ENCODE measurements around the gene FOXF1. TPM values are rescaled to one million over a fixed set of nuclear protein-coding genes. Genes with fewer than 3 reads are reported as not detected.

Gene FOXF1
- total RNA-seq, 2 donors from 2014 or later, result not detected

DNA sequence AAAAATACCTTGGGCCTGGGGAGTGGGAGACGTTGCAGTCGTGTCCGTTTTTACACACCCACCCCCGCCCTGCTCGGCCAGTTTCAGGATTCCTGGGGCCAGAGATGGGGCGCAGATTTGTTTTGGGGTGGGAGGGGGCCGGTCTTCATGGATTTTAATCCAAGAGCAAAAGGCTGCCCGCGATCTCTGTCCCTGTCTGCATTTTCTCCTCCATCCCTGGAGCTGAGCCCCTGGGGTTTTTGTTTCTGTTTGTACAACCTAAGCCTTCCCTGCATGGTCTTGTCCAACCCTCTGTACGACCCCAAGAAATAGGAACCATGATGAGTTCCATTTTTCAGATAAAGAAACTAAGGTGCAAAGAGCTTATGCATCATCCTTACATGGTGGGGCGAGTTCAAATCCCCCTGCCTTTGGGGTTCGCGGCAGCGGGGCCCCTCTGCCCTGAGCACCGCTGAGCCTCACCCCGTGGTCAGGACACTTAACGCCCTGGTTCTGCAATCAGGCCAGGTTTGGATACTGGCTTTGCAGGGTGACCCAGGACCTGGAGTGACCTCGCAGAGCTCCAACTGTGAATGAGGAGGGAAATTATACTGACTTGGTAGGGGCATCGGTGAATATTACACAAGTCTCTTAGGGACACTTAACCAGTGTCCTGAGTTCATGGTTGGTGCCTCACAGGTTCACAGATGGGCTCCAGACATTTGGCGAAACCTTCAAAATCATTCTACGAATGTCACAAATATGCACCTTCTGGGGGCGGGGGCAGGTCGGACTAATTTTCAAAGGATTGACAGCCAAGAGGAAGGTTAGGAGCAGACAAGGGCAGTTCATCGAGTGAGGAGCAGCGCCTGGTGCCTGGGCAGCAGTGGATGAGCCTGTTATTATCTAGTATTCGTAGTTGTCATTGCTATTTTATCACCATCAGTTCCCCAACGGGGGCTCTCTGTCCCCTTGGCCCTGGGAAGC lies 4.1 kb upstream of the FOXF1 start:
- Histone ChIP-seq H3K27me3 (ENCODE audit: control insufficient read depth, insufficient read depth, low read length, poor library complexity, severe bottlenecking) (peaks cover 100% of the 10 kb centered on the region), H3K9me3 (ENCODE audit: control insufficient read depth, low read length) (no peaks in the 10 kb centered on the region), H3K36me3 (ENCODE audit: control insufficient read depth, insufficient read depth, low read length) (no peaks in the 10 kb centered on the region), H3K27ac (ENCODE audit: low read depth, low read length) (no peak overlapping the region), H3K4me1 (ENCODE audit: control insufficient read depth, insufficient read depth, low read length) (no peaks in the 10 kb centered on the region), H3K4me3 (ENCODE audit: low read length) (no peak overlapping the region), H3K9ac (ENCODE audit: extremely low read depth, low read length, poor library complexity, severe bottlenecking) (no peak overlapping the region)
- H3K4me3 Mint-ChIP-seq, result no peak overlapping the region
- peaks cover 99% of the 10 kb centered on the region for H3K27me3 Mint-ChIP-seq (ENCODE audit: insufficient read depth)
- no peaks in the 10 kb centered on the region for H3K9me3 Mint-ChIP-seq
- H3K4me1 Mint-ChIP-seq, result peaks cover 6% of the 10 kb centered on the region
- no peaks in the 10 kb centered on the region for H3K36me3 Mint-ChIP-seq (ENCODE audit: low read depth)
- TF ChIP-seq, protein P1, sequence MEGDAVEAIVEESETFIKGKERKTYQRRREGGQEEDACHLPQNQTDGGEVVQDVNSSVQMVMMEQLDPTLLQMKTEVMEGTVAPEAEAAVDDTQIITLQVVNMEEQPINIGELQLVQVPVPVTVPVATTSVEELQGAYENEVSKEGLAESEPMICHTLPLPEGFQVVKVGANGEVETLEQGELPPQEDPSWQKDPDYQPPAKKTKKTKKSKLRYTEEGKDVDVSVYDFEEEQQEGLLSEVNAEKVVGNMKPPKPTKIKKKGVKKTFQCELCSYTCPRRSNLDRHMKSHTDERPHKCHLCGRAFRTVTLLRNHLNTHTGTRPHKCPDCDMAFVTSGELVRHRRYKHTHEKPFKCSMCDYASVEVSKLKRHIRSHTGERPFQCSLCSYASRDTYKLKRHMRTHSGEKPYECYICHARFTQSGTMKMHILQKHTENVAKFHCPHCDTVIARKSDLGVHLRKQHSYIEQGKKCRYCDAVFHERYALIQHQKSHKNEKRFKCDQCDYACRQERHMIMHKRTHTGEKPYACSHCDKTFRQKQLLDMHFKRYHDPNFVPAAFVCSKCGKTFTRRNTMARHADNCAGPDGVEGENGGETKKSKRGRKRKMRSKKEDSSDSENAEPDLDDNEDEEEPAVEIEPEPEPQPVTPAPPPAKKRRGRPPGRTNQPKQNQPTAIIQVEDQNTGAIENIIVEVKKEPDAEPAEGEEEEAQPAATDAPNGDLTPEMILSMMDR (conservative IDR thresholded peaks at IDR 0.05), result no peak
- DNase-seq, result no peak
- H3K27ac Mint-ChIP-seq, result no peak overlapping the region
- WGBS, 2 experiments (ENCODE audit: insufficient coverage in 1 of 2, insufficient read length in 1 of 2), result 6 to 9% methylated on average over 13 to 26 of the region's 27 CpGs

DNA sequence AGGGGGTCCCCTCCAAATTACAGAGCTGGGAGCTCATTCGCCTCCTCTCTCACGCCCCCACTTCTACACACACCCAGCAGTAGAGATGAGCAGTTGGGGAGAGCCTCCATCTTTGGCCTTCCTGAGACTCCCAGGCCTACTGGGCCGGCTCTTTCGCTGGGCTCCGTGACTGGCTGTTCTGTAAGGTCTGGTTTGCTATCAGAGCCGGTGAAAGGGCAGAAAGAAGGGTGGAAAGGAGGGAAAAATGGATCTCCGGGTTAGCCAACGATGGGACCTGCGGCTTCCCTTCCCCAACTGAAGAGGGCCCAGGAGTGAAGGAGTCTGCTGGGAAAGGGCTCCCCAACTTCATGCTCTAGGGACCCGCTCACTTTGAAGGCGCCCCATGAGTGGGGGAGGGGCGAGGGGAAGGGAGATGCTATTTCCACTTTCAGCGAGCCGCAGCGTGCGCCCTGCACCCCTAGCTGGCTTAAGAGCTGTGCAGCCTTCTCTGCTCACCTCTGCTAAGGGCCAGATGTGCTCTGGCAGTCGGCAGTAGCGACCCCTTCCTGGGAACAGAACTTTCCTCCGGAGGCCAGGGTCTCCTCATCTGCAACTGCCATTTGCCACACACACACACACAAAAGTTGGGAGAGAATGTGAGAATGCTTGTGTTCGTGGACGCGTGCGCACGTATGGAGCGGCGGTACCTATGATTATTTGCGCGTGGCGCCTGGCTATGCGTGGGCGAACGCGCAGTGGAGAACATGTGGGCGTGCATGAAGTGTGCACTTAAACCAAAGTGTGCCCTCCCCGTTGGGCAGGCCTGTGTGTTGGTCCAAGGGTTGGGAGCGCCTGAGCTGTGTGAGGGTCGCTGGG lies 2.9 kb upstream of the FOXF1 start:
- no peak overlapping the region for H3K27ac Mint-ChIP-seq
- TF ChIP-seq, protein P1 (conservative IDR thresholded peaks at IDR 0.05), result no peak
- Histone ChIP-seq H3K9ac (ENCODE audit: extremely low read depth, low read length, poor library complexity, severe bottlenecking) (no peak overlapping the region), H3K27me3 (ENCODE audit: control insufficient read depth, insufficient read depth, low read length, poor library complexity, severe bottlenecking) (peaks cover 100% of the 10 kb centered on the region), H3K27ac (ENCODE audit: low read depth, low read length) (no peak overlapping the region), H3K4me3 (ENCODE audit: low read length) (no peak overlapping the region), H3K9me3 (ENCODE audit: control insufficient read depth, low read length) (no peaks in the 10 kb centered on the region), H3K4me1 (ENCODE audit: control insufficient read depth, insufficient read depth, low read length) (no peaks in the 10 kb centered on the region), H3K36me3 (ENCODE audit: control insufficient read depth, insufficient read depth, low read length) (no peaks in the 10 kb centered on the region)
- H3K9me3 Mint-ChIP-seq, result no peaks in the 10 kb centered on the region
- no peak for DNase-seq
- peak overlapping the region; percentile 36 for H3K4me3 Mint-ChIP-seq
- H3K27me3 Mint-ChIP-seq (ENCODE audit: insufficient read depth), result peaks cover 99% of the 10 kb centered on the region
- WGBS, 2 experiments (ENCODE audit: insufficient coverage in 1 of 2, insufficient read length in 1 of 2), result 7 to 10% methylated on average over 30 to 37 of the region's 37 CpGs
- peaks cover 8% of the 10 kb centered on the region for H3K4me1 Mint-ChIP-seq
- H3K36me3 Mint-ChIP-seq (ENCODE audit: low read depth), result no peaks in the 10 kb centered on the region

DNA sequence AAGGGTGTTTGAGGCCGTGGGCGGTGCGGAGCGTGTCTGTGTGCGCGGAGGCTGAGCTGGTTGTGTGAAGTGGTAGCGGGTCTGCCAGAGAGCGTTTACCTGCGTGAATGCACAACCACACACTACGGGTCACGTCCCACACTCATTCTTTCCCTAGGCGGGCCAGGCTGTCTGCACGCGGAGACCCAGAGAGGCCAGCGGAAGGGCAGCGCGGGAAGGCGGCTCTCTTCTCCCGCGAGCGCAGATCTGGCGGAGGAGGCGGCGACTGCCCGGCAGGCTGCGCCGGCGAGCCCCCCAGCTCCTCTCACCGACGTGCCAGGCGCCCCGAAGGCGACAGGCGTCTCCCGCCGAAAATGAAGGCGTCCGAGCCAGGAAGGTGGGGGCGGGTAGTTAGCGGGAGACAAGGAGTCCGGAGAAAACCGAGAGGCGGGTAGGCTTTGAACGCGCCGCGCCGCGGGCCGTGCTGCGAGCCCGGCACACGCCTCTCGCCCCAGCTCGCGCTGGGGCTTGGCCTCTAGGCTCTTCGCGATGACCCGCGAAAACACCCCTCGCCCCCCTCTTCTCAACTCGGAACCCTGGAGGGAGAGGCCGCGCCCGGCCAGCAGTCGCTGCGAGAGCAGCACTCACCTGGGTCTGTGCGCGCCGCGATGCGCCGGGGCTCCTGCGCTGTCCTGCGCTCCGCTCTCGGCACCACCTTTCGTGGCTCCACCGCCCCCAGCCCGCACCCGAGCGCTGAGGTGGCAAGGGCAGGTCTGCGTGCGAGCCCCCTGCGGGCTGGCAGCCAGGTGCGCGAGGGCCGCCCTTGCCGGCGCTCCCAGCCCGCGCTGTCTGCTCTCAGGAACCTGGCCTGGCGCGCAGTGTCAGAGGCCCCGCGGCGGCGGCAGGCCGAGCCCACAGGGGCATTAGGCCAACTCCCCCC lies 2.0 kb upstream of the FOXF1 start:
- TF ChIP-seq, protein P1 (conservative IDR thresholded peaks at IDR 0.05), result no peak
- Mint-ChIP-seq H3K27me3 (ENCODE audit: insufficient read depth) (peaks cover 99% of the 10 kb centered on the region), H3K9me3 (no peaks in the 10 kb centered on the region), H3K4me3 (peak overlapping the region; percentile 36), H3K4me1 (peaks cover 11% of the 10 kb centered on the region), H3K27ac (no peak overlapping the region), H3K36me3 (ENCODE audit: low read depth) (no peaks in the 10 kb centered on the region)
- Histone ChIP-seq H3K4me1 (ENCODE audit: control insufficient read depth, insufficient read depth, low read length) (no peaks in the 10 kb centered on the region), H3K27ac (ENCODE audit: low read depth, low read length) (no peak overlapping the region), H3K36me3 (ENCODE audit: control insufficient read depth, insufficient read depth, low read length) (no peaks in the 10 kb centered on the region), H3K9ac (ENCODE audit: extremely low read depth, low read length, poor library complexity, severe bottlenecking) (no peak overlapping the region), H3K4me3 (ENCODE audit: low read length) (no peak overlapping the region), H3K27me3 (ENCODE audit: control insufficient read depth, insufficient read depth, low read length, poor library complexity, severe bottlenecking) (peaks cover 100% of the 10 kb centered on the region), H3K9me3 (ENCODE audit: control insufficient read depth, low read length) (no peaks in the 10 kb centered on the region)
- peak; percentile 86 for DNase-seq
- WGBS, 2 experiments (ENCODE audit: insufficient coverage in 1 of 2, insufficient read length in 1 of 2), result 0 to 2% methylated on average over 13 to 99 of the region's 99 CpGs

Data from endodermal cell (in vitro differentiated cells).